Neuron (in vitro differentiated cells): ENCODE data around the gene SVIL.

Experiments
- H2AFZ ChIP-seq: one replicate; pipeline ENCODE4 v1.6.1; 2013; ENCODE audit warnings: low read depth, mild to moderate bottlenecking, inconsistent platforms, low read length, moderate library complexity
- H3K27me3 ChIP-seq: one replicate; pipeline ENCODE4 v1.6.1; 2013; ENCODE audit warnings: low read length; ENCODE audit not compliant: insufficient read depth
- H3K36me3 ChIP-seq: one replicate; pipeline ENCODE4 v1.6.1; 2013; ENCODE audit warnings: low read length; ENCODE audit not compliant: insufficient read depth
- H3K4me1 ChIP-seq: one replicate; pipeline ENCODE4 v1.6.1; 2013; ENCODE audit warnings: low read length; ENCODE audit not compliant: insufficient read depth
- H3K4me3 ChIP-seq: 2 replicates; pipeline ENCODE4 v1.5.1; 2013; ENCODE audit warnings: mild to moderate bottlenecking, low read length, moderate library complexity
- H3K9me3 ChIP-seq: one replicate; pipeline ENCODE4 v1.6.1; 2013; ENCODE audit warnings: low read length

Gene SVIL

GRCh38 chr10:29430101-29430500, 204.7 kb downstream of the SVIL start:
- no peaks in the 10 kb centered on the region for H3K4me1 ChIP-seq
- H3K27me3 ChIP-seq = no peaks in the 10 kb centered on the region
- H3K36me3 ChIP-seq = no peaks in the 10 kb centered on the region
- no peak overlapping the region for H3K4me3 ChIP-seq
- H2AFZ ChIP-seq = no peak overlapping the region
- no peaks in the 10 kb centered on the region for H3K9me3 ChIP-seq

- no peaks in the 10 kb centered on the region for H3K9me3 ChIP-seq
These were observed 206.3 kb downstream of the SVIL start for GRCh38 chr10:29428486-29428885.

GRCh38 chr10:29427667-29428066, 207.1 kb downstream of the SVIL start:
- H2AFZ ChIP-seq = no peak overlapping the region

More at GRCh38 chr10:29428486-29428885, 206.3 kb downstream of the SVIL start:
- no peak overlapping the region for H2AFZ ChIP-seq
- no peaks in the 10 kb centered on the region for H3K4me1 ChIP-seq
- H3K4me3 ChIP-seq = no peak overlapping the region
- no peaks in the 10 kb centered on the region for H3K27me3 ChIP-seq
- H3K36me3 ChIP-seq = no peaks in the 10 kb centered on the region

GRCh38 chr10:29426420-29426819, 208.4 kb downstream of the SVIL start:
- H2AFZ ChIP-seq = no peak overlapping the region
- H3K4me1 ChIP-seq = no peaks in the 10 kb centered on the region
- no peaks in the 10 kb centered on the region for H3K36me3 ChIP-seq
- no peaks in the 10 kb centered on the region for H3K27me3 ChIP-seq
- no peak overlapping the region for H3K4me3 ChIP-seq
- H3K9me3 ChIP-seq = no peaks in the 10 kb centered on the region

More at GRCh38 chr10:29427667-29428066, 207.1 kb downstream of the SVIL start:
- no peaks in the 10 kb centered on the region for H3K36me3 ChIP-seq
- no peaks in the 10 kb centered on the region for H3K9me3 ChIP-seq
- H3K4me1 ChIP-seq = no peaks in the 10 kb centered on the region
- H3K4me3 ChIP-seq = no peak overlapping the region
- no peaks in the 10 kb centered on the region for H3K27me3 ChIP-seq

- H3K36me3 ChIP-seq = no peaks in the 10 kb centered on the region
- no peaks in the 10 kb centered on the region for H3K27me3 ChIP-seq
- H3K9me3 ChIP-seq = no peaks in the 10 kb centered on the region
- no peak overlapping the region for H2AFZ ChIP-seq
- H3K4me3 ChIP-seq = no peak overlapping the region
- no peaks in the 10 kb centered on the region for H3K4me1 ChIP-seq
These were observed 210.8 kb downstream of the SVIL start for GRCh38 chr10:29424017-29424416.

GRCh38 chr10:29420744-29421143, 214.0 kb downstream of the SVIL start:
- Histone ChIP-seq H3K4me1 (no peaks in the 10 kb centered on the region), H3K4me3 (no peak overlapping the region), H3K36me3 (no peaks in the 10 kb centered on the region), H2AFZ (no peak overlapping the region), H3K9me3 (no peaks in the 10 kb centered on the region), H3K27me3 (no peaks in the 10 kb centered on the region)

GRCh38 chr10:29417324-29417723, 217.4 kb downstream of the SVIL start:
- Histone ChIP-seq H3K4me3 (no peak overlapping the region), H3K36me3 (no peaks in the 10 kb centered on the region), H3K4me1 (no peaks in the 10 kb centered on the region), H2AFZ (no peak overlapping the region), H3K27me3 (no peaks in the 10 kb centered on the region), H3K9me3 (no peaks in the 10 kb centered on the region)

- Histone ChIP-seq H3K9me3 (no peaks in the 10 kb centered on the region), H3K4me1 (no peaks in the 10 kb centered on the region), H3K36me3 (no peaks in the 10 kb centered on the region), H3K27me3 (no peaks in the 10 kb centered on the region), H3K4me3 (no peak overlapping the region), H2AFZ (no peak overlapping the region)
These were observed 218.9 kb downstream of the SVIL start for GRCh38 chr10:29415876-29416275.

GRCh38 chr10:29414501-29414900, 220.3 kb downstream of the SVIL start:
- no peak overlapping the region for H2AFZ ChIP-seq
- H3K9me3 ChIP-seq = no peaks in the 10 kb centered on the region

GRCh38 chr10:29412485-29412884, 222.3 kb downstream of the SVIL start:
- Histone ChIP-seq H3K9me3 (peaks cover 5% of the 10 kb centered on the region), H3K4me1 (no peaks in the 10 kb centered on the region), H2AFZ (no peak overlapping the region), H3K27me3 (no peaks in the 10 kb centered on the region), H3K36me3 (no peaks in the 10 kb centered on the region), H3K4me3 (no peak overlapping the region)

More at GRCh38 chr10:29414501-29414900, 220.3 kb downstream of the SVIL start:
- Histone ChIP-seq H3K27me3 (no peaks in the 10 kb centered on the region), H3K4me3 (no peak overlapping the region), H3K36me3 (no peaks in the 10 kb centered on the region), H3K4me1 (no peaks in the 10 kb centered on the region)

GRCh38 chr10:29411666-29412315, 223.0 kb downstream of the SVIL start:
- Histone ChIP-seq H3K9me3 (peaks cover 5% of the 10 kb centered on the region), H3K4me3 (no peak overlapping the region), H3K27me3 (no peaks in the 10 kb centered on the region), H2AFZ (no peak overlapping the region), H3K36me3 (no peaks in the 10 kb centered on the region), H3K4me1 (no peaks in the 10 kb centered on the region)

GRCh38 chr10:29409241-29410054, 225.3 kb downstream of the SVIL start:
- H3K4me1 ChIP-seq = no peaks in the 10 kb centered on the region
- no peaks in the 10 kb centered on the region for H3K36me3 ChIP-seq
- no peak overlapping the region for H3K4me3 ChIP-seq
- no peaks in the 10 kb centered on the region for H3K27me3 ChIP-seq
- no peak overlapping the region for H2AFZ ChIP-seq
- H3K9me3 ChIP-seq = peaks cover 5% of the 10 kb centered on the region

- H3K4me1 ChIP-seq = no peaks in the 10 kb centered on the region
- H3K36me3 ChIP-seq = no peaks in the 10 kb centered on the region
- no peaks in the 10 kb centered on the region for H3K27me3 ChIP-seq
- H2AFZ ChIP-seq = no peak overlapping the region
- H3K4me3 ChIP-seq = no peak overlapping the region
- peaks cover 5% of the 10 kb centered on the region for H3K9me3 ChIP-seq
These were observed 225.9 kb downstream of the SVIL start for GRCh38 chr10:29408847-29409240.
